HG03575 (cell line): ENCODE data around the gene ZC3H11A.
"Not testable (repeated sequence)": the region's sequence is repeated elsewhere in the genome, so short reads cannot be mapped to it uniquely, and the experiment has no call there.

Source experiments
- ATAC-seq: cut with Tn5 transposase; IDR thresholded peaks from one replicate; pipeline ENCODE4 v1.9.1; 2021; ENCODE audit not compliant: unreplicated experiment, insufficient number of reproducible peaks, low FRiP score; ENCODE audit errors: extremely low read depth

ZC3H11A gene

DNA sequence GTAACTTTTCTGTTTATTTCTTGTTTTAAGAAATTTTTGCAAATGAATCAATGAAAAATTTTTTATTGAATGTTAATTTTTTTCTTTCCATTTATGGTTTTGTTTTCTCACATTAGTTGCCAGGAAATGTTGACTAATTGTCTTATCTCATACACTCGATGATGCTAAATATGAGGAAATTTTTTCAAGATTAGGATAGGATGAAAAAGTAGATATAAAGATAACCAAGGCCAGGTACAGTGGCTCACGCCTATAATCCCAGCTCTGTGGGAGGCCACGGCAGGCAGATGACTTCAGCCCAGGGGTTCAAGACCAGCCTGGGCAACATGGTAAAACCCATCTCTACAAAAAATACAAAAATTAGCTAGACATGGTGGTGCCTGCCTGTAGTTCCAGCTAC is 17.8 kb upstream of the ZC3H11A start:
- ATAC-seq, result no peak

DNA sequence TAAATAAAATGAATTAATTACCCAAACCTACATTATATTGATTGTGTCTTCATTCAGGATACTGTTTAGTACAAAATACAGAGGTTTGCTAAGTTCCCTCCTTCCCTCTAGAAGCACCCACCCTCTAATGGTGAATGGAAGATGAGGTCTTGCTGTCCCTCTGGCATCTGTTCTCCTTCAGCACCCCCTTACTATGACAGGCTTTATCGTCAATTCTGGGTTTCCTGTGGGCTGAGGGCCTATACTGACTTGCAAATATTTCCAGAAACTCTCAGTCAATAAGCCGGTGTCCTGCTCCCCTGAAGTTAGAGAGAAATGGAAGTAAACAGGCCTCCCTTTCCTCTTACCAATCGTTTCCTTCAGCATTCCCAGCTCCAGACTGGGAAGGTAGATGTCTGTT is 17.3 kb upstream of the ZC3H11A start:
- no peak for ATAC-seq

DNA sequence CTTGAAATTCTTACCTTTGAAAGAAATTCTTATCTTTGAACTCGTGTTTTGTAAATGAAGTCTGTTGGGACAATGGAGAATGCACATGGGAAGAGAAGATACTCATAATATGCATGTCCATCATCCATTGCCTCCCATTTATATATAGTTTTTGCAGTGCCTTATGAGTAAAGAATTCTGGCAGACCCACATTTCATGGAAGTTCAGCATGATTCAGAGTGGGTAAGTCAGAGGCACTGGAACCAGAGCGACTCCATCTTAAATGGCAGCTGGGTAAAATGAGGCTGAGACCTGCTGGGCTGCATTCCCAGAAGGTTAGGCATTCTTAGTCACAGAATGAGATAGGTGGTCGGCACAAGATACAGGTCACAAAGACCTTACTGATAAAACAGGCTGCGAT is 16.6 kb upstream of the ZC3H11A start:
- ATAC-seq, result no peak

DNA sequence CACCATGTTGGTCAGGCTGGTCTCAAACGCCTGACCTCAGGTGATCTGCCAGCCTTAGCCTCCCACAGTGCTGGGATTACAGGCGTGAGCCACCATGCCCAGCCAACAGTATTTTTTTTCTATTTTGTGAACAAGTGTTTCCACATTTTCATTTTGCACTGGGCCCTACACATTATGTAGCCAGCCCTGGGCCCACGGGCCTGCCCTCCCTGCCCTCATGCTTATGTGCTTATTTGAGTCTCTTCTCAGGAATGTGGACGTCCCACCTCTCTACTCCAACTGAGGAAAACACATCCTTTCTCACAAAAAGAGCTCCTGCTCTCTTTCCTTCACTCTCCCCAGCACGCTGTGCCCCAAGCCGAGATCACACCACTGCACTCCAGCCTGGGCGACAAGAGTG is 13.5 kb upstream of the ZC3H11A start:
- ATAC-seq, result no peak

DNA sequence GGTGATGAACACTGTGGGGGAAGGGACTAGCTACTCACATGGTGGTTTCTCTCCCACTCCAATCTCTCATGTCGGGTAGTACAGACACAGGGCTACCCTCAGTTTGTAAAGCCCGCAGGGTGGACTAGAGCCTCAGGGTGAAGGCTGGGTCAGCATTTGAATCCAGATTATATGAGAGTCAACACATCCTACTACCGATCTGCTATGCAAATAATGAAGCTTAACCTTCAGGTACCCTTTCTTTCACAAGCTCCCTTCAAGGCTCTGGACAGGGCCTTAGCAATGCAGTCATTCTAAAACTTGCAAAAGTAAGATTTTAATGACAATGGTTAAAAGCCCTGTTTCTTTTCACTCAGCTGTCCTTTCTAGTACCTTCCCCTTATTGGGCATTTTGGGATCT is 5.5 kb upstream of the ZC3H11A start:
- ATAC-seq, result no peak

DNA sequence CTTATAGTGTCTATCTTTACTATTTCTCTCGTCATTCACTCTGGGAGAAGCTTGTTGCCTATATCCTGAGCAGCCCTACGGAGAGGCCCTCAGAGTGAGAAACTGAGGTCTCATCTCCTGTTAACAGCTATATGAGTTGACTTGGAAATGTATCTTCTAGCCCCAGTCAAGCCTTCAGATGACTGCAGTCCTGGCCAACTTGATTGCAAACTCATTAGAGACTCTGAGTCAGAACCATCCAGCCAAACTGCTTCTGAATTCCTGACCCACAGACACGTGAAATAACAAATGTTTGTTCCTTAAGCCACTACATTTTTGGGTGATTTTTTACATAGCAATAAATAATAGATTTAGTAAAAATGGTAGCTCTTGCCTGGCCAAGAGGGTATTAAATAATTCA is 3.9 kb upstream of the ZC3H11A start:
- ATAC-seq, result no peak

DNA sequence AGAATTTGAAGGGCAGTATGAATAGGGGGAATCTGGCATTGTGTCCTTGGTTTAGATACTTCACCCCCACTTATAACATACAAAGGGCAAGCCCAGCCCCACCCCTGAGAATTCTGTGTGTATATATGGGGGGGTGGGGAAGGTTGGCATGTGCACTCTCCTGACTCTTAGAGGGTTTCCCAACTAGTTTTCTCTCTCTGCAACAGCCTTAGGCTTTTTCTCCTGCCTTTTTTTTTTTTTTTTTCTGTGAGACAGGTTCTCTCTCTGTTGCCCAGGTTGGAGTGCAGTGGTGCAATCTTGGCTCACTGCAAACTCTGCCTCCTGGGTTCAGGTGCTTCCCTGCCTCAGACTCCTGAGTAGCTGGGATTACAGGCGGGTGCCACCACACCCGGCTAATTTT is 2.9 kb upstream of the ZC3H11A start:
- ATAC-seq, result no peak

DNA sequence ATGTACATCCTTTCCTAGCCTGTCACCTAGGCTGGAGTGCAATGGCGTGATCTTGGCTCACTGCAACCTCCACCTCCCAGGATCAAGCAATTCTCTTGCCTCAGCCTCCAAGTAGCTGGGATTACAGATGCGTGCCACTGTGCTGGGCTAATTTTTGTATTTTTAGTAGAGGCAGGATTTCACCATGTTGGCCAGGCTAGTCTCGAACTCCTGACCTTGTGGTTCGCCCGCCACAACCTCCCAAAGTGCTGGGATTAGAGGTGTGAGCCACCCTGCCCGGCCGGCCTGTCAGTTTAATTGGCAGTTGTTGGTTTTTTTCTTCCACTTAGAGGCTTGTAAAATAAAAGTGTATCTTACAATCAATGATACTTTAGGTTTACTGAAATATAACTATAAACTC is 1.9 kb upstream of the ZC3H11A start:
- not testable (repeated sequence) for ATAC-seq

DNA sequence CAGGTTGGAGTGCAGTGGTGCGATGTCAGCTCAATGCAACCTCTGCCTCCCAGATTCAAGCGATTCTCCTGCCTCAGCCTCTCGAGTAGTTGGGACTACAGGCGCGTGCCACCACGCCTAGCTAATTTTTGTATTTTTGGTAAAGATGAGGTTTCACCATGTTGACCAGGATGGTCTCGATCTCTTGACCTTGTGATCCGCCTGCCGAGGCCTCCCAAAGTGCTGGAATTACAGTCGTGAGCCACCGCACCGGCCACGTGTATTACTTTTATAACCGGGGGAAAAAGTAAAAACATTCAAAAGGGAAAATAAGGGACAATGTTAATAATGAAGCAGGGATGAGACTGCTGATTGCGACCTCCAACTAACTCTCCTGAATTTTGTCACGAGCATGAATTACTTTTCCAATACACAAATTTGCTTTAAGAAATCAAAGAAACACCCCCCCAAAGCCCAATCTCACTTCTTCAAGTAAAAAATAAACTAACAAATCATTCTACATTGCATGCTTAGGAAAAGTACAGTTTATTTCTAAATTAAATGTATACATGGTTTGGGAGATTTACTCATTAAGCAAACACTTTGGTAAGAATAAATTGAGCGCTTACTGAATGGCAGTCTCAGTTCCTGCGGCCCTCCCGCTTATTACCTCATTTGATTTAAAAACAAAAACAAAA is 521 bp upstream of the ZC3H11A start:
- no peak for ATAC-seq

DNA sequence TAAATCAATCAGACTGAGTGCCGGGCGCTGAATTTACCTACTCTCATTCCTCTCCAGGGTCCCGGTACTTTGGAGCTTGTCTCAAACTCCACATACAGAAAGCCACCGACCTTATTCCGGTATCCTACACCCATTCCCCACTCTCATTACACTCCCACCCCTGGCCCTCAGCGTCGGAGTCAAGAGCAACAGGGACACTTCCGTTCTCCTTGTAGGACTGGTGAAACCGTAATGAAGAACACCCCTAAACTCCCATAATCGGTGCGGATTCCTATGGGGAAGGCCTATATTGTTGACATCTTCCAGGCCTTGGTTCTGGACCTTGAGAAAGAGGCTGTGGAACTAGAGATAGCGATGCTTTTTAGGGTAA is 798 bp downstream of the ZC3H11A start:
- ATAC-seq, result no peak

DNA sequence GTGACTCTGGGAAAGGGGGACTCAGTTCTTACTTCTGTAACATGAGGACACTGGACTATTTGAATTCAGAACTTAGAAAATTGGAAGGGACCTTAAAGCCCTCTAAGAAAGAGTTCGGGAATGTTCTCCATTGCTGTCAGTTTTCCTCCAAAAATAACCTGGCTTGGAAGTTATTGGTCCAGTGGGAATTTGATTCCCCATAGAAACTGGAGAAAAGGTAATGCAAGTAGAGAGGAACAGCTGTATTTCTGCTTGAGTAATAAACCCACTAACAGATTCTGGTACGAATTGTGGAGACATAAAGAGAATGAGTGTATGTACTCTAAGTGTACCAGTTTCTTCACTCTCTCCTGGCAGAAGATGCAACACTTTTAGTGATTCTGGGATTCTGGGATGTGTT is 1.8 kb downstream of the ZC3H11A start:
- no peak for ATAC-seq

DNA sequence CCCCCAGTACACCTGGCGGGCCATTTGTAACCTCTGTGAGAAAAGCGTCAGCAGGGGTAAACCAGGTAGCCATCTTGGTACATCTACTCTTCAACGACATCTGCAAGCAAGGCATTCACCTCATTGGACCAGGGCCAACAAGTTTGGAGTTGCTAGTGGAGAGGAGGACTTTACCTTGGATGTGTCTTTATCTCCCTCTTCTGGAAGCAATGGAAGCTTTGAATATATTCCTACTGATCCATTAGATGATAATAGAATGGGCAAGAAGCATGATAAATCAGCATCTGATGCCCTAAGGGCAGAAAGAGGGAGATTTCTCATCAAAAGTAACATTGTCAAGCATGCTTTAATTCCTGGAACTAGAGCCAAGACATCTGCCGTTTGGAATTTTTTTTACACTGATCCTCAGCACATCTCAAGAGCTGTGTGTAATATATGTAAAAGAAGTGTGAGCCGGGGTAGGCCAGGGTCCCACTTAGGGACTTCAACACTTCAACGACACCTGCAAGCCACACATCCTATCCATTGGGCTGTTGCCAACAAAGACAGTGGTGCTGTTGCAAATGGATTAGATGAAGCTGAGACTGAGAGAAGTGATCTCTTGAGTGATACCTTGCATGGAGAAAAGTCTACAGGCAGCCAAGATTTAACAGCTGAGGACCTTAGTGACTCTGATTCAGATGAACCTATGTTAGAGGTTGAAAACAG is 2.7 kb downstream of the ZC3H11A start:
- no peak for ATAC-seq

DNA sequence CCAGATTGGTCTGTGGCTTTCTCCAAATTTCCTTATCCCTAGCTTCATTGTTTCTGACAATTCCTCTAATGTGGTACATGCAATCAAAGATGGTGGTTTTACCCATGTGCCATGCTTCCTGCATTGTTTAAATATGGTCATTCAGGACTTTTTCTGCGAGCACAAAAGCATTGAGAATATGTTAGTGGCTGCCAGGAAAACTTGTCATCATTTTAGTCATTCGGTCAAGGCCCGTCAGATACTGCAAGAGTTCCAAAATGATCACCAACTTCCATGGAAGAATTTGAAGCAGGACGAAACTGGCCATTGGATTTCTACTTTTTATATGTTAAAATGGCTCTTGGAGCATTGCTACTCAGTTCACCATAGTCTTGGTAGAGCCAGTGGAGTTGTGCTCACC is 3.7 kb downstream of the ZC3H11A start:
- no peak for ATAC-seq

DNA sequence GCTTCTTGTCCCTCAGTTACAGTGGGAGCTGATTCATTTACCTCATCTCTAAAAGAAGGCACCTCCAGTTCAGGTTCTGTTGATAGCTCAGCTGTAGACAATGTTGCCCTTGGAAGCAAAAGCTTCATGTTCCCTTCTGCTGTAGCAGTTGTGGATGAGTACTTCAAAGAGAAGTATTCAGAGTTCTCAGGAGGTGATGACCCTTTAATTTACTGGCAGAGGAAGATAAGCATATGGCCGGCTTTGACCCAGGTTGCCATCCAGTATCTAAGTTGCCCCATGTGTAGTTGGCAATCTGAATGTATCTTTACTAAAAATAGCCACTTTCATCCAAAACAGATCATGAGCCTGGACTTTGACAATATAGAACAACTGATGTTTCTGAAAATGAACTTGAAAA is 4.5 kb downstream of the ZC3H11A start:
- ATAC-seq, result no peak

DNA sequence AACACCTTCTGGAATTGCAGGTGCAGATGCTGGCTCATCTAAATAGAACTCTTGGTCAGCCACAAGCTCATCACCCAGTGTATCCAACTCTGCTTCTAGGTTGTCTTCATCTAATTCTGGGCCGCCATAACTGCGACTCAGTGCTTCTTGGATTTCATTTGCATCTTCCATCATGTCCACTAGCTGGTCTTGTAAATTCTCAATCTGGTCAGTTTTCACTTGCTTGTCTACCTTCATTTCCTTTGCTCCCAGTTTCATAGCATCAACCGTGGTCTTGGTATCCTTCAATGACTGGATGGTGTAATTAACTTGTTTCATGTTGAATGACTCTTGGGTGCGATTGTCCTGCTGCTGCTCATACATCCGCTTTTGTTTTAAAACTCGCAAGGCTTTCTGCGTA is 10.3 kb downstream of the ZC3H11A start:
- ATAC-seq, result no peak

DNA sequence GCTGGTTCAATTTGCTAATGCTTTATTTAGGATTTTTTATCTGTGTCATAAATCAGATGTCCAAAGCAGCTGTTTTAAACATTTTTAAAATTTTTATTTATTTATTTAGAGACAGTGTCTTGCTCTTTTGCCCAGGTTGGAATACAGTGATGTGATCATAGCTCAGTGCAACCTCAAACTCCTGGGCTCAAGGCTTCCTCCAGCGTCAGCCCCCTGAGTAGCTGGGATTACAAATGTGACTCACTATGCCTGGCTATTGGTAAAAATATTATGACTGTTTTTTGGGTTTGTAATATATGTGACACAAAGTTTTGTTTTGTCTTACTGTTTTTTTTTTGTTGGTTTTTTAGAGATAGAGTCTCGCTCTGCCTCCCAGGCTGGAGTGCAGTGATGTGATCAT is 11.8 kb downstream of the ZC3H11A start:
- no peak for ATAC-seq

DNA sequence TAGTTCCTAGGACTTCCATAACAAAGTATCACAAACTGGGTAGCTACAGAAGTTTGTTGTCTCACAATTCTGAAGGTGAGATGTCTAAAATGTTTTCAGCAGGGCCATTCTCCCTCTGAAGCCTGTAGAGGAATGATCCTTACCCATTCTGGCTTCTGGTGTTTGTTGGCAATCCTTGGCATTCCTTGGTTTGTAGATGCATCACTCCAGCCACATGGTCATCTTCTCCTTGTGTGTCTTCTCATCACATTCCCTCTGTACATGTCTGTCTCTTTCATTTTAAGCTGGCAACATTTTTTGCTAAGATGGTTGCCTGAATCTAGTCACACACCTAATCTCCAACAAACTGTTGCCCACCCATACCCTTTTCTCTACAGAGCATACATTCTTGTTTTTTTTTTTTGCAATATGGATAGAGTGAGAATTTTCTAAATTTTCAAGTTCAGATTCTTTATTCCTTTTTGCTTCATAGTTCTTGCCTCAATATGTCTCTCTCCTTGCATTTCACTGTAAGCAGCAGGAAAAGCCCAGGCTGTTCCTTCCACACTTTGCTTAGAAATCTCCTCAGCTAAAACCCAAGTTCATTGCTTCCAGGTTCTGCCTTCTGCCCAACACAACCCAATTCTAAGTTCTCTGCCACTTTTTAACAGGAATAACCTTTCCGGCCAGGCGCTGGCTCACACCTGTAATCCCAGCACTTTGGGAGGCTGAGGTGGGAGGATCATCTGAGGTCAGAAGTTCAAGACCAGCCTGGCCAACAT is 18.3 kb downstream of the ZC3H11A start:
- no peak for ATAC-seq

DNA sequence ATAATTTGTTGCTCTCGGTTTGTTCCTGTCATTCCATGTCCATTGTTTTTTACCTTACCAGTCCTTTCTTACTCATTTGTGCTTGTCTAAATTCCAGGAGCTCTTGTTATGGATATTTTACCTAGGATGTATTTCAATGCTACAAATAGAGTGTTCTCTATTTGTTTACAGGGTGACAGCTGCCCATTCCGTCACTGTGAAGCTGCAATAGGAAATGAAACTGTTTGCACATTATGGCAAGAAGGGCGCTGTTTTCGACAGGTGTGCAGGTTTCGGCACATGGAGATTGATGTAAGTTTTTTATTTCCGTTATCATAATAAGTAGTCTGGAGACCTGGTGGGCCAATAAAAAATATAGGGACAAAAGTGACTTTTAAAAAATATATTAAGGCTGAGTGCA is 23.0 kb downstream of the ZC3H11A start:
- no peak for ATAC-seq

DNA sequence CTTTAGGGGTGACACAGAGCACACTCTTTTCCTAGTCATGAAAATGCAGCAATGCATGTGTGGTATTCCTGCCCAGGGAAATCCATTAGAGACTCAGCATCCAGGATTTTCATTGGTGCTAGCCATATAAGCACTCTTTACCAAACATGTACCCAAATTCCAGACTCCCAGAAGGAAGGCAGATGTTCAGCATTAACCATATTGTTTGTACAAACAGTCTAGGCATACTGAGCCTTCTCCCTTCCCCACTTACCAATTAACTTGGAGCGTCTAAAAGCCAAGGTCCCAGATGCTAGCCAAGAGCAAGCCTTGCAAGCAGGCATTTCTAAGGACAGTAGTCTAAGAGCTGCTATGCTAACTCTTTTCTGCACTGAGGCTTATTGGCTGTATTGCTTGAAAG is 27.9 kb downstream of the ZC3H11A start:
- ATAC-seq, result no peak

DNA sequence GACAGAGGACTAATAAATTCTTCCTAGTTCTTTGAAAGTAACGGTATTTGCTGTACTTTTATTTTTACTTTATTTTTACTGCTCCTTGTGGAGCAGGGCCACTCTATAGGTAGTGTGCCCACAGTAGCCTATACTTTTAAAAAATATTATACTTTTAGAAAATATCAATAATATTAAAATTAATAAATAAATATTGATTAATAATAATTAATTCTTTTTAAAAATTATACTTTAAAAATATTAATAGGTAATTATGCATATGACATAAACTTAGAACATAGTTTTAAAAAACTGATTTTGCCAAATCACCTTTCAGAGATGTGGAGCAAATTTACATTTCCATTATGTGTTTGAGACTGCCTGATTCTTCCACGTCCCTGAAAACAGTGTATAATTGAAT is 30.8 kb downstream of the ZC3H11A start:
- ATAC-seq, result no peak
